GM19099 (cell line): ENCODE results near the gene DYRK4.
A peak's percentile ranks its signal among the peaks of the same experiment; 100 is the strongest.

Source experiments
- POLR2A ChIP-seq: IDR thresholded peaks from 3 replicates; pipeline ENCODE4 v1.6.1; 2011; ENCODE audit warnings: low read depth; ENCODE audit not compliant: insufficient read length; ENCODE audit errors: extremely low read depth

The DYRK4 gene

DNA sequence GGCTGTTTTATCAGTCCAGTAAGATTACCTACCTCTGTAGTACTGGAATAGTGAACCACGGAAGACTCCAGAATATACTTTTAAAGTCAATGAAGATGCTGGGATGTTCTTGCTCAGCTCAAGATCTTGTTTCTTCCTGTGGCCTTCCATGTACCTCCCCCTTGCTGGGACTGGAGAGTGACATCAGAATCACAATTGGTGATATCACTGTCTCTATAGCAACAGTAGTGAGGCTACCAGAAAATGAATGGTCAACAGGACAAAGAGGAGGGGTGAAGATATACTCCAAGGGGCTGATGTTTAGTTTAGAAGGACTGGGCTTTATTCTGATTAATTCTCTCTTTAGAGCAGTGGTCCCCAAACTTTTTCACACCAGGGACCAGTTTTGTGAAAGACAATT lies 83.0 kb downstream of the DYRK4 start:
- no peak for TF ChIP-seq POLR2A

- no peak for TF ChIP-seq POLR2A
These were observed 86.1 kb downstream of the DYRK4 start for GRCh38 chr12:4648104-4648500.

- TF ChIP-seq POLR2A = peak; percentile 93
These were observed 86.7 kb downstream of the DYRK4 start, which contains the start of the genes AKAP3 and NDUFA9 for GRCh38 chr12:4648501-4649357. Gene AKAP3 (minus strand): TSS chr12:4649051. CDS start chr12:4638196, 10,855 bp downstream. Gene NDUFA9 (plus strand): TSS chr12:4649114. CDS start chr12:4649127, 13 bp downstream.

DNA sequence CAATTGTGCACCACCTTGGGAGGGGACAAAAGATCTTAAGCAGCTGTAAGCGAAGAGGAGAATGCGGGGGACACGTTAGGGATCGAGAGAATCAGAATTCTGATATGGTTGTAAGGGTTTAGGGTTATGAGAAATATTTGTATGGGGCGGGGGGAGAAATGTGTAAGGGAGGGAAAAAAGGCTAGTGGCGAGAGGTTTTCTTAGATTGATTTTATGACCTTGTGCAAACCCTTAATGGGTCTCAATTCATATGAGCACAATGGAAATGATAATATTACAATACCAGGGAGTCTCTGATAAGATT lies 87.3 kb downstream of the DYRK4 start:
- no peak for TF ChIP-seq POLR2A

- no peak for TF ChIP-seq POLR2A
These were observed 91.2 kb downstream of the DYRK4 start for GRCh38 chr12:4653257-4653656.

DNA sequence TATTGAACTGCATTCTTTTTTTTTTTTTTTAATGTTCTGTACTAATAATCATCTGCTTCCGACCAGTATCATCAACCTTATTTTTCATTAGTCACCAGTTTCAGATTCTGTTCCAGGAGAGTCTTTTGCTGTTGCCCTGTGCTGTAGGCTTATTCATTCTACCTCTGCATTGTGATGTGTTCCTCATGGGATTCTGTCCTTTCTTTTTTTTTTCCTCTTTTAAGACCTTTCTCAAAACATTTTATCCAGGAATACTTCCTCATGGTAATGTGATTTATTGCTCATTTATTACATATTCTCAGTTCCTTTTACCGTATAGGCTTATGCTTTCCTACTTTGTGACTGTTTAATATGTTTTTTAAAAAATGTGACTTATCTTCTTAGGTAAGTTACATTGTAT lies 91.7 kb downstream of the DYRK4 start:
- no peak for TF ChIP-seq POLR2A
